NT2/D1 (cell line): ENCODE results near the gene NDUFA8.

ENCODE experiments used
- DNase-seq: peaks from one replicate; pipeline ENCODE4 v3.0.0-alpha.2; 2011; ENCODE audit warnings: low read depth, low spot score
- H3K27me3 ChIP-seq: 2 replicates; pipeline ENCODE4 v1.6.0; 2011; ENCODE audit warnings: mild to moderate bottlenecking; ENCODE audit not compliant: insufficient read length, insufficient read depth
- H3K36me3 ChIP-seq: 2 replicates; pipeline ENCODE4 v1.6.1; 2011; ENCODE audit warnings: mild to moderate bottlenecking, low read length, mixed read lengths; ENCODE audit not compliant: insufficient read depth, insufficient read length
- H3K4me1 ChIP-seq: 2 replicates; pipeline ENCODE4 v1.5.1; 2011; ENCODE audit not compliant: insufficient read depth, insufficient read length
- H3K4me3 ChIP-seq: 2 replicates; pipeline ENCODE4 v1.5.1; 2011; ENCODE audit warnings: low read depth; ENCODE audit not compliant: insufficient read length
- H3K9ac ChIP-seq: 2 replicates; pipeline ENCODE4 v1.6.0; 2011; ENCODE audit warnings: low read depth; ENCODE audit not compliant: insufficient read length
- H3K9me3 ChIP-seq: 2 replicates; pipeline ENCODE4 v1.5.1; 2011; ENCODE audit warnings: mild to moderate bottlenecking, low read length; ENCODE audit not compliant: insufficient read depth
- SUZ12 ChIP-seq: IDR thresholded peaks from 2 replicates; pipeline ENCODE4 v1.6.1; 2011; ENCODE audit not compliant: insufficient read length, insufficient read depth; ENCODE audit errors: extremely low read depth
- YY1 ChIP-seq: IDR thresholded peaks from 2 replicates; pipeline ENCODE4 v1.6.1; 2011; ENCODE audit not compliant: insufficient read length, insufficient read depth
- ZNF274 ChIP-seq: IDR thresholded peaks from 2 replicates; pipeline ENCODE4 v1.6.1; 2011; ENCODE audit warnings: mild to moderate bottlenecking, low read depth, low read length

Gene NDUFA8

DNA sequence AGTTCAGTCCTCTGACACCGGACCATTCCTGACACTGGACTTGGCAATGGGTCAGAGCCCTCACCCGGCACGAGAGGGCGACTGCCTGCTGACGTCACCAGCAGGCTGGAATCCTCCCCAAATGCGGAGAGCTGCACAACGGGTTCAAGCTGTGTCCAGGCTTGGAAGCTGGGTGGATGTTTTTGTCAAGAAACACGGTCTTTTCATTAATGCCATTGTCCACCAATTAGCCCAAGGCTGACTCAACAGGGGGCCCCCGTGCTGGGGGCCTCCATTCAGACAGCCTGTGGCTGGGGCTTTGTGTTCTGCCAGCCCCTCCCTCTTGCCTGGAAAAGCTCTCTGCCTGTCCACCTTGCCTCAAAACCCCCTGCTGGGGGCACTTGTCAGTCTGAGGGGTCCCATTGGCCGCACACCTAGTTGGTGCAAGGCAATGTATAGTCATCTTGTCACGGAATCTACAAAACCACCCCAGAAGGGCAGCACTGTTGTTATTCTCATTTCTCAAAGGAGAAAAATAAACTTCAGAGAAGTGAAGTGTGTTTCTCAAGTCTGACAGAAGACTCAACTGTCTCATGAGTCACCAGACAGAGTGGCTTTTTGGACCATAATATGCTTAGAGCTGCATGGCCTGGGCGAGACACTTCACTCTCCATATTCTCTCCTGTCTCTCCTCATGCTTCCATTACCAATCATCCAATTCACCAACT, 24.6 kb downstream of the NDUFA8 start:
- no peak for TF ChIP-seq SUZ12
- TF ChIP-seq ZNF274: no peak
- TF ChIP-seq YY1: no peak
- Histone ChIP-seq H3K36me3 (no peaks in the 10 kb centered on the region), H3K4me3 (no peak overlapping the region), H3K27me3 (peaks cover 43% of the 10 kb centered on the region), H3K9me3 (no peaks in the 10 kb centered on the region), H3K9ac (peak overlapping the region; percentile 34), H3K4me1 (peaks cover 31% of the 10 kb centered on the region)
- DNase-seq: no peak

- no peaks in the 10 kb centered on the region for H3K9me3 ChIP-seq
- peaks cover 53% of the 10 kb centered on the region for H3K27me3 ChIP-seq
- no peak for TF ChIP-seq ZNF274
- TF ChIP-seq SUZ12: no peak
- TF ChIP-seq YY1: no peak
- no peak overlapping the region for H3K4me3 ChIP-seq
- H3K36me3 ChIP-seq: no peaks in the 10 kb centered on the region
- DNase-seq: no peak
- H3K4me1 ChIP-seq: peaks cover 30% of the 10 kb centered on the region
- no peak overlapping the region for H3K9ac ChIP-seq
Measured at GRCh38 chr9:122133984-122134535, 25.5 kb downstream of the NDUFA8 start.

DNA sequence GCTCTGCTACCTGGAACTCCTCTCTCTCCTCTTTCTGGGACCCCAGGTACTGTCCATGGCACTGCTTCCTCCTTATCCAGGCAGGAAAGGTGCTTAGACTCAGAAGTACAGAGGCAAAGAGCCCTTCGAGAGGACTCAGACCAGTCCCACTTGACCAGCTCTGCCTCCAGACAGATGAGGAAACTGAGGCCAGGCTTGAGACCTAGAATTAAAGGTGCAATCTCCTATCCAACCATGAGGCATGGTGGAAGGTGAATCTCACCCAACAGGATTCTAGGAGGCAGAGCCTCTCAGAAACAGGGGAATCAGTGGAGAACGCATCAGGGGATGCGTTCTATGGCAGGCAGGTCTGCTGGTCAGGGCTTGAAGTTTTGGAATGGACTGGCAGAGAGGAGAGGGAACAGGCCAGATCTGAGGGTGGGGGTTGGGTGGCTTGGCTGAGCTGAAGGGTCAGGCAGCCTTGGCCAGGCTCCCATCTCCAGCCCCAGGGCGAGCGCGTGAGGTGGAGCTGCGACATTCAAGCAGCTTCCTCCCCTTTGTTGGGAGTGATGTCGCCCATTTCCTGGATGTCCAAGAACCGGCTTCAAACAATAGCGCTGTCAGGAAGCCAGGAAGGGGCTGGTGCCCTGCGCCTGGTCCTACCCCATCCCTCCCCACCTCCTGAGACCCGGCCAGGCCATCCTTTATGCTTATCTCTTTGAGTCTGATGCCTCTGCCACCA, 26.2 kb downstream of the NDUFA8 start:
- no peak for DNase-seq
- Histone ChIP-seq H3K36me3 (no peaks in the 10 kb centered on the region), H3K9ac (no peak overlapping the region), H3K4me3 (no peak overlapping the region), H3K9me3 (no peaks in the 10 kb centered on the region), H3K4me1 (peaks cover 28% of the 10 kb centered on the region), H3K27me3 (peaks cover 53% of the 10 kb centered on the region)
- TF ChIP-seq YY1 (no peak), ZNF274 (no peak), SUZ12 (no peak)

GRCh38 chr9:122132539-122132938, 27.0 kb downstream of the NDUFA8 start:
- no peaks in the 10 kb centered on the region for H3K9me3 ChIP-seq
- H3K36me3 ChIP-seq: no peaks in the 10 kb centered on the region
- peaks cover 54% of the 10 kb centered on the region for H3K27me3 ChIP-seq
- no peak overlapping the region for H3K9ac ChIP-seq
- peaks cover 31% of the 10 kb centered on the region for H3K4me1 ChIP-seq
- TF ChIP-seq YY1: no peak
- no peak for TF ChIP-seq SUZ12
- TF ChIP-seq ZNF274: no peak
- DNase-seq: no peak
- no peak overlapping the region for H3K4me3 ChIP-seq

DNA sequence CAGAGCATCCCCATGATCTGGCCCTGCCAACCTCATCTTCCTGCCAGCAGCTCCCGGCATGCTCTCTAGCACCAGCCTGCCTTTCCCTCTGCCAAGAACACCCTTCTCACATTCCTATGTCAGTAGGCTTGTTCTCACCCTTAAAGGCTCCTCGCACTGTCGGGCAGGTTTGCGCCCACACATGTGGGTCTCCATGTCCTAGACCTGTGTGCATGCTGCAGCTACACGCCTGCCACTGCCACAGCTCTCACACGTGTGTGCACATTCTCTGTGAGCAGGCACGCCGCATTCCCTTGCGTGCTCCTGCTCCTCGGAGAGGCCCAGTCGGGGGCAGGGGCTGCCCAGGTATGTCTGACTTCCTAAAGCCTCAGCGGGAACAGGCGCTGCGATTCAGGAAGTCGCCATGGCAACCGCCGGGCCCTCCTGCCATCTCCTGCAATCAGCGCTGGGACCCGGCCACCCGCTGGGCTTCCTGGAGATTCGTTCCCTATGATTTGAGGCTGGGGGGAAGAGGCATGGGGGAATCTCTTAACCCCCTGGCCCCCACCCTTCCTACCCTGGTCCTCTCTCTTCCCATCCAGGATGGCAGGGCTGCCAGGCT, 28.1 kb downstream of the NDUFA8 start:
- Histone ChIP-seq H3K36me3 (no peaks in the 10 kb centered on the region), H3K9me3 (no peaks in the 10 kb centered on the region), H3K27me3 (peaks cover 65% of the 10 kb centered on the region), H3K9ac (peak overlapping the region; percentile 29), H3K4me3 (no peak overlapping the region), H3K4me1 (peaks cover 34% of the 10 kb centered on the region)
- TF ChIP-seq YY1 (no peak), SUZ12 (no peak), ZNF274 (no peak)
- DNase-seq: no peak

DNA sequence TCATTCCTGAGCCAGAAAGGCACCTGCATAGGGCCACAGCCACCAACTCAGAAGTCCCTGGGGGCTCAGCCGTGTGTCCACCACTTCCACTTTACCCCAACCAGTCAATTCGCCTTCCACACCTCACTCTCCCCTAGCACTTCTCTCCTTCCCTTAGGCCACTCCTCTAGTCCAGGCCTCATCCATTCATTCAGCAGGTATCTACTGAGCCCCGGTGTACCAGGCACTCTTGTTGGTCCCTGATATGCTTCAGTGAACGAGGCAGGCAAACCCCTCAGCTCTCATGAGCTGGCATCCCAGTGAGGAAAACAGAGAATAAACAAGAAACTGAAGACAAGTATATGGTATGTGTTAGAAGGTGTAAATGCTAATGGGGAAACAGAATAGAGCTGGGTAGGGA, 28.7 kb downstream of the NDUFA8 start:
- TF ChIP-seq YY1: no peak
- no peak for TF ChIP-seq SUZ12
- TF ChIP-seq ZNF274: no peak
- peaks cover 69% of the 10 kb centered on the region for H3K27me3 ChIP-seq
- DNase-seq: no peak
- H3K36me3 ChIP-seq: no peaks in the 10 kb centered on the region
- no peak overlapping the region for H3K4me3 ChIP-seq
- H3K9ac ChIP-seq: peak overlapping the region; percentile 29
- H3K9me3 ChIP-seq: no peaks in the 10 kb centered on the region
- peaks cover 40% of the 10 kb centered on the region for H3K4me1 ChIP-seq

DNA sequence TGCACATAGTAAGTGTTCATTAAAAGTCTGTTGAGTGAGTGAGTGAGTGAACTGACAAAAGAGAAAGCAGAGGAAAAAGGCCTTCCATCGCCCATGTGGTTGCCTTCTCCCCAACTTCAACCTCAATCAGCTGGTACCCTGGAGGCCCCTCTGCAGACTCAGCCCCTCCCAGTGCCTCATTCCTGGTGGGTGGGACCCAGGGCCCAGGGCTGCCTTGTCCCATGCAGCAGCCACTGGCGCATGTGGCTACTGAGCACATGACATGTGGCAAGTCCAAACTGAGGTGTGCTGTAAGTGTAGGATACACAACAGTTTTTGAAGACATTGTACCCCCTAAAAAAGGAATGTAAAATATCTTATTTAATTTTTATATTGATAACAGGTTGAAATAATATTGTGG, 29.6 kb downstream of the NDUFA8 start:
- H3K27me3 ChIP-seq: peaks cover 76% of the 10 kb centered on the region
- DNase-seq: no peak
- H3K4me1 ChIP-seq: peaks cover 42% of the 10 kb centered on the region
- no peak overlapping the region for H3K9ac ChIP-seq
- no peaks in the 10 kb centered on the region for H3K9me3 ChIP-seq
- H3K4me3 ChIP-seq: no peak overlapping the region
- H3K36me3 ChIP-seq: no peaks in the 10 kb centered on the region
- TF ChIP-seq YY1 (no peak), SUZ12 (no peak), ZNF274 (no peak)

DNA sequence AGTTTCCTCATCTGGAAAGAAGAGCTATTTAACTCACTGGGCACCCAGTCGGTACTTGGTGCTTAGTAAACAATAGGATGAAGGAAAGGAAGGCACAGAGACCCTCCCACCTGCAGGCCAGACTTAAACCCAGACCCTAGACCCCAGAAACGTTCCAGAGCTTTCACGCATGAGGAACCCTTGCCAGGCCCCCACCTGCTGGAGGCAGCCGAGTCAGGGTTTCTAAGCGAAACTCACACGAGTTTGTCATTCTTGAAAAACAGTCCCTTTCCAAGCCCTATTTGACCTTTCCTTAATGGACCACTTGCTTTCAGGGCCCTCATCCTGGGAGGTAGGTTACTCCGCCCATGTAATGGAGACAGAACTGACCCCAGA, 30.6 kb downstream of the NDUFA8 start:
- Histone ChIP-seq H3K9me3 (no peaks in the 10 kb centered on the region), H3K36me3 (no peaks in the 10 kb centered on the region), H3K27me3 (peaks cover 70% of the 10 kb centered on the region), H3K9ac (no peak overlapping the region), H3K4me3 (no peak overlapping the region), H3K4me1 (peaks cover 42% of the 10 kb centered on the region)
- no peak for DNase-seq
- TF ChIP-seq ZNF274: no peak
- no peak for TF ChIP-seq YY1
- no peak for TF ChIP-seq SUZ12
